Measurements from ENCODE around the gene DCTN4. TPM values are rescaled to one million over a fixed set of nuclear protein-coding genes. Genes with fewer than 3 reads are reported as not detected.

The DCTN4 gene
- total and polyA plus RNA-seq, 9 of the 15 experiments (the other 6 are each of a cell fraction or from before 2014, with no cell fraction given), result 20.4 to 64.9 (median 49.9) TPM

DNA sequence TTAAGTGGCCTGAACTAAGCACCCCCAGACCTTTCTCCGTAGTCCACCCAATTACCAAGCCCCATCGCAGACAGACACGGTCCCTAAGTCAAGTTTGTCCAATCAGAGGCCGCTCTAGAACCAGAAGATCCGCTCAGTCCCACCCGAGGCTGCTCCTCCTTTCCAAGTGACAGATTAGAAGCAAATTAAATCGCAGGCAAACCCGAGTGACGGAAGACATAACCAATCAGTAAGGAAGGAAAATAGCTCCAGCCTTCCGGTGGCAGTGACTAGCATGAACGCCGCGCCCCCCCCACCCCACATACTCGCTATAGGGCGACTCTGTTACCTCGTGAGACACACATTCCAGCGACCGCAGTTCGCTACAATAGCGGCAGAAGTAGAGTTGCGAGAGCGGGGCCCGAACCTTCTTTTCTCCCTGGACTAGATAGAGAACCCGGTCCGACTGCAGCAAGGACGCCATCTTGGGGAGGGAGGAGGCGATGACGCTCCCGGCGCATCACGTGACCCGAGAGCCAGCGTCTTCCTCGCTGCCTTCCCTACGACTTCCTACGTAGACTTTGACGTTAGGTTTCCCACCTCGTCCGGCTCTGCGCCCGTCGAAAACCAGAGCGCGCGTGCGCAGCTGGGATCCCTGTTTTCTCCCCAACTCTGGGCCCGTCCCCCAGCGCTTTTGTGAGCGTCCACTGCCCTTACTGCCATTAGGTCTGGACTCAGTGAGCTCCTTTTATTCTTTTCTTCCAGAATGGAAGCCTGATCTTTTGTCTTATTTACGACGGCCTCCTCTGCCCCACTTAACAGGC is at the start of gene DCTN4 (continued):
- TF ChIP-seq, protein P1, sequence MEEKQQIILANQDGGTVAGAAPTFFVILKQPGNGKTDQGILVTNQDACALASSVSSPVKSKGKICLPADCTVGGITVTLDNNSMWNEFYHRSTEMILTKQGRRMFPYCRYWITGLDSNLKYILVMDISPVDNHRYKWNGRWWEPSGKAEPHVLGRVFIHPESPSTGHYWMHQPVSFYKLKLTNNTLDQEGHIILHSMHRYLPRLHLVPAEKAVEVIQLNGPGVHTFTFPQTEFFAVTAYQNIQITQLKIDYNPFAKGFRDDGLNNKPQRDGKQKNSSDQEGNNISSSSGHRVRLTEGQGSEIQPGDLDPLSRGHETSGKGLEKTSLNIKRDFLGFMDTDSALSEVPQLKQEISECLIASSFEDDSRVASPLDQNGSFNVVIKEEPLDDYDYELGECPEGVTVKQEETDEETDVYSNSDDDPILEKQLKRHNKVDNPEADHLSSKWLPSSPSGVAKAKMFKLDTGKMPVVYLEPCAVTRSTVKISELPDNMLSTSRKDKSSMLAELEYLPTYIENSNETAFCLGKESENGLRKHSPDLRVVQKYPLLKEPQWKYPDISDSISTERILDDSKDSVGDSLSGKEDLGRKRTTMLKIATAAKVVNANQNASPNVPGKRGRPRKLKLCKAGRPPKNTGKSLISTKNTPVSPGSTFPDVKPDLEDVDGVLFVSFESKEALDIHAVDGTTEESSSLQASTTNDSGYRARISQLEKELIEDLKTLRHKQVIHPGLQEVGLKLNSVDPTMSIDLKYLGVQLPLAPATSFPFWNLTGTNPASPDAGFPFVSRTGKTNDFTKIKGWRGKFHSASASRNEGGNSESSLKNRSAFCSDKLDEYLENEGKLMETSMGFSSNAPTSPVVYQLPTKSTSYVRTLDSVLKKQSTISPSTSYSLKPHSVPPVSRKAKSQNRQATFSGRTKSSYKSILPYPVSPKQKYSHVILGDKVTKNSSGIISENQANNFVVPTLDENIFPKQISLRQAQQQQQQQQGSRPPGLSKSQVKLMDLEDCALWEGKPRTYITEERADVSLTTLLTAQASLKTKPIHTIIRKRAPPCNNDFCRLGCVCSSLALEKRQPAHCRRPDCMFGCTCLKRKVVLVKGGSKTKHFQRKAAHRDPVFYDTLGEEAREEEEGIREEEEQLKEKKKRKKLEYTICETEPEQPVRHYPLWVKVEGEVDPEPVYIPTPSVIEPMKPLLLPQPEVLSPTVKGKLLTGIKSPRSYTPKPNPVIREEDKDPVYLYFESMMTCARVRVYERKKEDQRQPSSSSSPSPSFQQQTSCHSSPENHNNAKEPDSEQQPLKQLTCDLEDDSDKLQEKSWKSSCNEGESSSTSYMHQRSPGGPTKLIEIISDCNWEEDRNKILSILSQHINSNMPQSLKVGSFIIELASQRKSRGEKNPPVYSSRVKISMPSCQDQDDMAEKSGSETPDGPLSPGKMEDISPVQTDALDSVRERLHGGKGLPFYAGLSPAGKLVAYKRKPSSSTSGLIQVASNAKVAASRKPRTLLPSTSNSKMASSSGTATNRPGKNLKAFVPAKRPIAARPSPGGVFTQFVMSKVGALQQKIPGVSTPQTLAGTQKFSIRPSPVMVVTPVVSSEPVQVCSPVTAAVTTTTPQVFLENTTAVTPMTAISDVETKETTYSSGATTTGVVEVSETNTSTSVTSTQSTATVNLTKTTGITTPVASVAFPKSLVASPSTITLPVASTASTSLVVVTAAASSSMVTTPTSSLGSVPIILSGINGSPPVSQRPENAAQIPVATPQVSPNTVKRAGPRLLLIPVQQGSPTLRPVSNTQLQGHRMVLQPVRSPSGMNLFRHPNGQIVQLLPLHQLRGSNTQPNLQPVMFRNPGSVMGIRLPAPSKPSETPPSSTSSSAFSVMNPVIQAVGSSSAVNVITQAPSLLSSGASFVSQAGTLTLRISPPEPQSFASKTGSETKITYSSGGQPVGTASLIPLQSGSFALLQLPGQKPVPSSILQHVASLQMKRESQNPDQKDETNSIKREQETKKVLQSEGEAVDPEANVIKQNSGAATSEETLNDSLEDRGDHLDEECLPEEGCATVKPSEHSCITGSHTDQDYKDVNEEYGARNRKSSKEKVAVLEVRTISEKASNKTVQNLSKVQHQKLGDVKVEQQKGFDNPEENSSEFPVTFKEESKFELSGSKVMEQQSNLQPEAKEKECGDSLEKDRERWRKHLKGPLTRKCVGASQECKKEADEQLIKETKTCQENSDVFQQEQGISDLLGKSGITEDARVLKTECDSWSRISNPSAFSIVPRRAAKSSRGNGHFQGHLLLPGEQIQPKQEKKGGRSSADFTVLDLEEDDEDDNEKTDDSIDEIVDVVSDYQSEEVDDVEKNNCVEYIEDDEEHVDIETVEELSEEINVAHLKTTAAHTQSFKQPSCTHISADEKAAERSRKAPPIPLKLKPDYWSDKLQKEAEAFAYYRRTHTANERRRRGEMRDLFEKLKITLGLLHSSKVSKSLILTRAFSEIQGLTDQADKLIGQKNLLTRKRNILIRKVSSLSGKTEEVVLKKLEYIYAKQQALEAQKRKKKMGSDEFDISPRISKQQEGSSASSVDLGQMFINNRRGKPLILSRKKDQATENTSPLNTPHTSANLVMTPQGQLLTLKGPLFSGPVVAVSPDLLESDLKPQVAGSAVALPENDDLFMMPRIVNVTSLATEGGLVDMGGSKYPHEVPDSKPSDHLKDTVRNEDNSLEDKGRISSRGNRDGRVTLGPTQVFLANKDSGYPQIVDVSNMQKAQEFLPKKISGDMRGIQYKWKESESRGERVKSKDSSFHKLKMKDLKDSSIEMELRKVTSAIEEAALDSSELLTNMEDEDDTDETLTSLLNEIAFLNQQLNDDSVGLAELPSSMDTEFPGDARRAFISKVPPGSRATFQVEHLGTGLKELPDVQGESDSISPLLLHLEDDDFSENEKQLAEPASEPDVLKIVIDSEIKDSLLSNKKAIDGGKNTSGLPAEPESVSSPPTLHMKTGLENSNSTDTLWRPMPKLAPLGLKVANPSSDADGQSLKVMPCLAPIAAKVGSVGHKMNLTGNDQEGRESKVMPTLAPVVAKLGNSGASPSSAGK (IDR thresholded peaks at IDR 0.05), result peak; percentile 95
- TF ChIP-seq ZNF174 (CRISPR knock-in tag; IDR thresholded peaks at IDR 0.05) (peak; percentile 20; the same call in 1 of the 2 replicates), ZNF668 (CRISPR knock-in tag; IDR thresholded peaks at IDR 0.05) (peak; percentile 19; the same call in 1 of the 2 replicates), SRSF9 (IDR thresholded peaks at IDR 0.05; ENCODE audit: borderline replicate concordance, low read depth, low read length) (no peak), YBX1 (IDR thresholded peaks at IDR 0.05) (no peak), DACH1 (IDR thresholded peaks at IDR 0.05; ENCODE audit: partially characterized antibody) (no peak), C11orf30 (IDR thresholded peaks at IDR 0.05; ENCODE audit: low read depth) (peak; percentile 93), POLR2B (IDR thresholded peaks at IDR 0.05; ENCODE audit: low read depth, partially characterized antibody) (peak; percentile 81), MEF2D (tag; conservative IDR thresholded peaks at IDR 0.05; ENCODE audit: low read depth) (0 out of 2 replicates have a peak, but pooled peaks have one; percentile 26), POLR2G (IDR thresholded peaks at IDR 0.05; ENCODE audit: low read depth, low read length) (peak; percentile 75), HDAC1 (IDR thresholded peaks at IDR 0.05) (peak in 1 of 2 experiments; percentile 34; a peak in 1 of 4 replicates), SMARCE1 (IDR thresholded peaks at IDR 0.05) (0 out of 2 replicates have a peak, but pooled peaks have one; percentile 17)
- TF ChIP-seq, protein P2, sequence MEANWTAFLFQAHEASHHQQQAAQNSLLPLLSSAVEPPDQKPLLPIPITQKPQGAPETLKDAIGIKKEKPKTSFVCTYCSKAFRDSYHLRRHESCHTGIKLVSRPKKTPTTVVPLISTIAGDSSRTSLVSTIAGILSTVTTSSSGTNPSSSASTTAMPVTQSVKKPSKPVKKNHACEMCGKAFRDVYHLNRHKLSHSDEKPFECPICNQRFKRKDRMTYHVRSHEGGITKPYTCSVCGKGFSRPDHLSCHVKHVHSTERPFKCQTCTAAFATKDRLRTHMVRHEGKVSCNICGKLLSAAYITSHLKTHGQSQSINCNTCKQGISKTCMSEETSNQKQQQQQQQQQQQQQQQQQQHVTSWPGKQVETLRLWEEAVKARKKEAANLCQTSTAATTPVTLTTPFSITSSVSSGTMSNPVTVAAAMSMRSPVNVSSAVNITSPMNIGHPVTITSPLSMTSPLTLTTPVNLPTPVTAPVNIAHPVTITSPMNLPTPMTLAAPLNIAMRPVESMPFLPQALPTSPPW (CRISPR knock-in tag; IDR thresholded peaks at IDR 0.05), result peak; percentile 91
- TF ChIP-seq, protein P3, sequence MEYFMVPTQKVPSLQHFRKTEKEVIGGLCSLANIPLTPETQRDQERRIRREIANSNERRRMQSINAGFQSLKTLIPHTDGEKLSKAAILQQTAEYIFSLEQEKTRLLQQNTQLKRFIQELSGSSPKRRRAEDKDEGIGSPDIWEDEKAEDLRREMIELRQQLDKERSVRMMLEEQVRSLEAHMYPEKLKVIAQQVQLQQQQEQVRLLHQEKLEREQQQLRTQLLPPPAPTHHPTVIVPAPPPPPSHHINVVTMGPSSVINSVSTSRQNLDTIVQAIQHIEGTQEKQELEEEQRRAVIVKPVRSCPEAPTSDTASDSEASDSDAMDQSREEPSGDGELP (CRISPR knock-in tag; IDR thresholded peaks at IDR 0.05; ENCODE audit: borderline replicate concordance), result peak; percentile 67; the same call in 1 of the 2 replicates
